ENCODE measurements around the gene TSPAN15. TPM values are rescaled to one million over a fixed set of nuclear protein-coding genes. Genes with fewer than 3 reads are reported as not detected.

Gene TSPAN15
- total and polyA plus RNA-seq, 4 donors = 44.3 to 68.4 (median 55.0) TPM

- no peak overlapping the region for H3K4me3 ChIP-seq
- TF ChIP-seq CTCF (IDR thresholded peaks at IDR 0.05; ENCODE audit: control extremely low read depth, extremely low read depth) = no peak
- peaks cover 0 to 12% (median 0%) of the 10 kb centered on the region in 5 donors for H3K4me1 ChIP-seq (ENCODE audit: control insufficient read depth in 5 of 5, insufficient read depth in 5 of 5, low read length in 5 of 5)
- no peak overlapping the region for H3K9ac ChIP-seq (ENCODE audit: insufficient read depth in 1 of 2, low read length in 2 of 2)
- DNase-seq (peak; percentile 31 to 46 (median 36)), ATAC-seq (ENCODE audit: insufficient read depth, low FRiP score) (no peak)
- no peak overlapping the region for H3K27ac ChIP-seq (ENCODE audit: low read depth in 1 of 2, low read length in 1 of 2)
- no peaks in the 10 kb centered on the region for H3K27me3 ChIP-seq (ENCODE audit: control insufficient read depth in 3 of 3, insufficient read depth in 3 of 3, low read length in 2 of 3)
- H3K36me3 ChIP-seq (ENCODE audit: control insufficient read depth in 4 of 4, insufficient read depth in 4 of 4, low read length in 4 of 4) = peaks cover 0 to 5% (median 0%) of the 10 kb centered on the region in 4 donors
- 78 to 79% methylated on average over 13 of the region's 13 CpGs for WGBS, 2 donors
- peaks cover 0 to 3% (median 0%) of the 10 kb centered on the region in 4 donors for H3K9me3 ChIP-seq (ENCODE audit: control insufficient read depth in 4 of 4, insufficient read depth in 3 of 4, low read length in 3 of 4)
Observed at GRCh38 chr10:69492091-69492745, 41.0 kb downstream of the TSPAN15 start.

DNA sequence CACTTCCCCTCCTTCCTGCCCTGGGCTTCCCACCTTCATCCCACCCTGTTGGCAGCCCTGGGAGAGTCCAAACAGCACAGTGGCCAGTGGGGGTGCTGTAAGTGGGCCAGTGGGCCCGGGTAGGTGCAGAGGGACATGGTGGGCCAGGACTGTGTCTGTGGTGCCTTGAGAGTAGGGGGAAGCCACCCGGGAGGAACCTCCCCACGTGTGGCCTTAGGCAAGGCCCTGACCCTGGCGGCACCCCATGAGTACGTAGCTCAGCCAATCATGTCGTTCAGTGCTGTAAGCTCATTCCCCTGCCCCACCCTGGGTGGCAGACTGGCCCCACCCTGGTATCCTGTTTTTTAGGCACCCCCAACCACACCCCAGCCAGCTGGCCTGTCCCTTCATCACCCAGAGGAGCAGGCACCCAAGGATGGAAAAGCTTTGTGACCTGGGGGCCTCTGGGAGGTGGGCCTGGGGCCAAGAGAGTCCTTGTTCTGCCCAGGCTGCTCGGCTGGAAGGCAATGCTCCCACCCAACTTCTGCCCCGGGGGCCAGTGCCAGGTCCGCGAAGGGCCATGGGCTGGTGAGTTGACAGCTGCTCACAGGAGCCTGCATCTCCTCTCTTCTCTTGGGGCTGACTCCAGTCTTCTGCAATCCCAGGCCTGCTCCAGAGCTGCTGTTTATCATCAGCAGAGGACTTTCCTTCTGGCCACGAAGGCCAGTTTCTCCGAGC, 41.6 kb downstream of the TSPAN15 start:
- peaks cover 0 to 7% (median 0%) of the 10 kb centered on the region in 4 donors for H3K36me3 ChIP-seq (ENCODE audit: control insufficient read depth in 4 of 4, insufficient read depth in 4 of 4, low read length in 4 of 4)
- WGBS, 2 donors = 67 to 71% methylated on average over 12 of the region's 12 CpGs
- peak in 1 of 3 donors; percentile 9 for DNase-seq
- no peaks in the 10 kb centered on the region for H3K27me3 ChIP-seq (ENCODE audit: control insufficient read depth in 3 of 3, insufficient read depth in 3 of 3, low read length in 2 of 3)
- no peak for TF ChIP-seq CTCF (IDR thresholded peaks at IDR 0.05; ENCODE audit: control extremely low read depth, extremely low read depth)
- H3K27ac ChIP-seq (ENCODE audit: low read depth in 1 of 2, low read length in 1 of 2) = no peak overlapping the region
- H3K4me1 ChIP-seq (ENCODE audit: control insufficient read depth in 5 of 5, insufficient read depth in 5 of 5, low read length in 5 of 5) = peaks cover 0 to 19% (median 0%) of the 10 kb centered on the region in 5 donors
- ATAC-seq (ENCODE audit: insufficient read depth, low FRiP score) = no peak
- peaks cover 0 to 3% (median 0%) of the 10 kb centered on the region in 4 donors for H3K9me3 ChIP-seq (ENCODE audit: control insufficient read depth in 4 of 4, insufficient read depth in 3 of 4, low read length in 3 of 4)
- H3K4me3 ChIP-seq = no peak overlapping the region
- no peak overlapping the region for H3K9ac ChIP-seq (ENCODE audit: insufficient read depth in 1 of 2, low read length in 2 of 2)

DNA sequence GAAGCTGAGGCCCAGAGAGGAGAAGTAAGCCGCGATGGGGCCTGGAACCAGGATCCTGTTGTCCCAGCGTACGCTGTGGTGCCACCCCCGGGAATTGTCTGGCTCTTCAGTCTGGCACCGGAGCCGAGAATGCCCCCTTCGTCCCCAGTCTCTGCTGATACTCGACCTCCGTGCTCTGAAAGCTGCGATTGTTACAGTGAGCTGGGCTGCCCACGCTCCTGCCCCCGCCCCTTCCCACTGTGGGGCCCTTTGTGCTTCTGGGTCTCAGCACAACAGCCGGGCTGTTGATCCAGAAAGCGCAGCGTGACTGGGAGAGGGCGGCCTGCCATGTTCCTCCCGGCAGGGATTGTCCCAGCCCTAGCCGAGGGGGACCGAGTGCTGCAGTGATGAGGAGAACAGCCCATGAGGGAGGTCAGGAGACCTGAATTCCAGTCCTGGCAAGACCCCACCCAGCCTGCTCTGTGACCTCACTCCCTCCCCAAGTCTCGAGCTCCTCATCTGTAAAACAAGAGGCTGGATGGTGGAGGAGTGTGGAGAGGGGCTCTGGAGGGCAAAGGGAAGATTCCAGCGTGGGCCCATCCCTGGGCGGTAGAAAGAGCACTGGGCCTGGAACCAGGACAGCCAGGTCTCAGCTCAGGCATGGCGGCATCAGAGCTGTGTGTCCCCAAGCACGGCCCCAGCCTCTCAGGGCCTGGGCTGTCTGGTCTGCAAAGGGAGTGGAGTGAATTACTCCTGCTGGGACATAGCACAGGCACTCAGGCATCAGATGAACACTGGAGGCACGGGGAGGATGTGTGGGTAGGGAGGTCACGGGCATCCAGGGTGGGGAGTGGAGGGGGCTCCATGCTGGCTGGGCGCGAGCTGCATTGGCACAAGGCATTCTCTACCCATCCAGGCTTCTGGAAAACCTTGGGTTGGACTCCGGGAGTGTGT, 43.6 kb downstream of the TSPAN15 start:
- H3K27me3 ChIP-seq (ENCODE audit: control insufficient read depth in 3 of 3, insufficient read depth in 3 of 3, low read length in 2 of 3) = no peaks in the 10 kb centered on the region
- no peaks in the 10 kb centered on the region for H3K9me3 ChIP-seq (ENCODE audit: control insufficient read depth in 4 of 4, insufficient read depth in 3 of 4, low read length in 3 of 4)
- ATAC-seq (ENCODE audit: insufficient read depth, low FRiP score) (no peak), DNase-seq (peak in 1 of 3 donors; percentile 28)
- no peak overlapping the region for H3K27ac ChIP-seq (ENCODE audit: low read depth in 1 of 2, low read length in 1 of 2)
- H3K4me1 ChIP-seq (ENCODE audit: control insufficient read depth in 5 of 5, insufficient read depth in 5 of 5, low read length in 5 of 5) = peaks cover 0 to 24% (median 0%) of the 10 kb centered on the region in 5 donors
- no peak for TF ChIP-seq CTCF (IDR thresholded peaks at IDR 0.05; ENCODE audit: control extremely low read depth, extremely low read depth)
- peaks cover 0 to 10% (median 0%) of the 10 kb centered on the region in 4 donors for H3K36me3 ChIP-seq (ENCODE audit: control insufficient read depth in 4 of 4, insufficient read depth in 4 of 4, low read length in 4 of 4)
- 88 to 90% methylated on average over 30 of the region's 30 CpGs for WGBS, 2 donors
- no peak overlapping the region for H3K9ac ChIP-seq (ENCODE audit: insufficient read depth in 1 of 2, low read length in 2 of 2)
- no peak overlapping the region for H3K4me3 ChIP-seq
